Right atrium auricular region (tissue), 2 donors: ENCODE measurements around the gene PRKD2. TPM values are rescaled to one million over a fixed set of nuclear protein-coding genes. Genes with fewer than 3 reads are reported as not detected.
A peak's percentile ranks its signal among the peaks of the same experiment; 100 is the strongest.

Source experiments
- DNase-seq: peaks from one replicate; pipeline ENCODE4 v3.0.0-alpha.2; 2019; ENCODE audit warnings: low spot score
- H3K27ac ChIP-seq, 2 donors: fragments of 200-600 bp; sonication (generic); 1 replicate in 1 of 2; 2 replicates in 1 of 2; pipeline ENCODE4 v1.5.1; 2016 to 2019
- H3K27me3 ChIP-seq, 2 donors: fragments of 200-600 bp; sonication (generic); one replicate each; pipeline versions ENCODE4 v1.5.1 to v1.6.0; 2017 to 2019
- H3K36me3 ChIP-seq: fragments of 200-600 bp; sonication (generic); one replicate; pipeline ENCODE4 v1.5.1; 2016
- H3K4me1 ChIP-seq, 2 donors: fragments of 200-600 bp; sonication (generic); one replicate each; pipeline versions ENCODE4 v1.5.1 to v1.6.0; 2017 to 2019
- H3K4me3 ChIP-seq, 2 donors: fragments of 200-600 bp; sonication (generic); 1 replicate in 1 of 2; 2 replicates in 1 of 2; pipeline ENCODE4 v1.5.1; 2017 to 2019; ENCODE audit warnings: mild to moderate bottlenecking in 1 of 2, moderate library complexity in 1 of 2
- H3K9me3 ChIP-seq, 2 donors: fragments of 200-600 bp; sonication (generic); one replicate each; pipeline ENCODE4 v1.5.1; 2019
- total RNA-seq, 2 donors: library from RNA; depleted of rRNA; stranded (reverse); fragments of >200 nt; gene quantifications; one replicate each; pipeline ENCODE4 v1.1.0, GENCODE V29; 2016
- TF ChIP-seq, protein P1 (sequence below), 2 donors: fragments of 200-600 bp; sonication (generic); IDR thresholded peaks; one replicate each; pipeline ENCODE4 v1.5.1; 2019; ENCODE audit warnings: antibody characterized with exemption in 2 of 2

PRKD2 gene
- total RNA-seq, 2 donors from 2014 or later = 8.6 to 19.2 TPM

DNA sequence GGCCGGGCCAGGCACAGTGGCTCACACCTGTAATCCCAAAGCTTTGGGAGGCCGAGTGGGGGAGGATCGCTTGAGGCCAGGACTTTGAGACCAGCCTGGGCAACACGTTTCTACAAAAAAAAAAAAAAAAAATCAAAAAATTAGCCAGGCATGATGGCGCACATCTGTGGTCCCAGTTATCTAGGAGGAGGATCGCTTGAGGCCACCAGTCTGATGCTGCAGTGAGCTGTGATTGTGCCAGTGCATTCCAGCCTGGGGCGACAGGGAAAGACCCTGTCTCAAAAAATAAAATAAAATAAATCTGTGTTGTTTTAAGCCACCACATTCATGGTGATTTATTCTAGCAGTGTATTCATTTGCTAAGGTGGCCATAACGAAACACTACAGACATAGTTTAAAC is 51.8 kb downstream of the PRKD2 start:
- no peaks in the 10 kb centered on the region for H3K36me3 ChIP-seq
- TF ChIP-seq, protein P1, sequence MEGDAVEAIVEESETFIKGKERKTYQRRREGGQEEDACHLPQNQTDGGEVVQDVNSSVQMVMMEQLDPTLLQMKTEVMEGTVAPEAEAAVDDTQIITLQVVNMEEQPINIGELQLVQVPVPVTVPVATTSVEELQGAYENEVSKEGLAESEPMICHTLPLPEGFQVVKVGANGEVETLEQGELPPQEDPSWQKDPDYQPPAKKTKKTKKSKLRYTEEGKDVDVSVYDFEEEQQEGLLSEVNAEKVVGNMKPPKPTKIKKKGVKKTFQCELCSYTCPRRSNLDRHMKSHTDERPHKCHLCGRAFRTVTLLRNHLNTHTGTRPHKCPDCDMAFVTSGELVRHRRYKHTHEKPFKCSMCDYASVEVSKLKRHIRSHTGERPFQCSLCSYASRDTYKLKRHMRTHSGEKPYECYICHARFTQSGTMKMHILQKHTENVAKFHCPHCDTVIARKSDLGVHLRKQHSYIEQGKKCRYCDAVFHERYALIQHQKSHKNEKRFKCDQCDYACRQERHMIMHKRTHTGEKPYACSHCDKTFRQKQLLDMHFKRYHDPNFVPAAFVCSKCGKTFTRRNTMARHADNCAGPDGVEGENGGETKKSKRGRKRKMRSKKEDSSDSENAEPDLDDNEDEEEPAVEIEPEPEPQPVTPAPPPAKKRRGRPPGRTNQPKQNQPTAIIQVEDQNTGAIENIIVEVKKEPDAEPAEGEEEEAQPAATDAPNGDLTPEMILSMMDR (IDR thresholded peaks at IDR 0.05) = no peak
- DNase-seq = no peak

GRCh38 chr19:46661735-46662592 is 55.0 kb downstream of the PRKD2 start:
- Histone ChIP-seq H3K27ac (peak overlapping the region; percentile 87 to 90), H3K27me3 (no peaks in the 10 kb centered on the region)

More for the DNA sequence above, 51.8 kb downstream of the PRKD2 start:
- Histone ChIP-seq H3K27me3 (no peaks in the 10 kb centered on the region), H3K27ac (no peak overlapping the region), H3K9me3 (no peaks in the 10 kb centered on the region), H3K4me1 (peaks cover 0 to 18% of the 10 kb centered on the region in 2 donors), H3K4me3 (no peak overlapping the region)

DNA sequence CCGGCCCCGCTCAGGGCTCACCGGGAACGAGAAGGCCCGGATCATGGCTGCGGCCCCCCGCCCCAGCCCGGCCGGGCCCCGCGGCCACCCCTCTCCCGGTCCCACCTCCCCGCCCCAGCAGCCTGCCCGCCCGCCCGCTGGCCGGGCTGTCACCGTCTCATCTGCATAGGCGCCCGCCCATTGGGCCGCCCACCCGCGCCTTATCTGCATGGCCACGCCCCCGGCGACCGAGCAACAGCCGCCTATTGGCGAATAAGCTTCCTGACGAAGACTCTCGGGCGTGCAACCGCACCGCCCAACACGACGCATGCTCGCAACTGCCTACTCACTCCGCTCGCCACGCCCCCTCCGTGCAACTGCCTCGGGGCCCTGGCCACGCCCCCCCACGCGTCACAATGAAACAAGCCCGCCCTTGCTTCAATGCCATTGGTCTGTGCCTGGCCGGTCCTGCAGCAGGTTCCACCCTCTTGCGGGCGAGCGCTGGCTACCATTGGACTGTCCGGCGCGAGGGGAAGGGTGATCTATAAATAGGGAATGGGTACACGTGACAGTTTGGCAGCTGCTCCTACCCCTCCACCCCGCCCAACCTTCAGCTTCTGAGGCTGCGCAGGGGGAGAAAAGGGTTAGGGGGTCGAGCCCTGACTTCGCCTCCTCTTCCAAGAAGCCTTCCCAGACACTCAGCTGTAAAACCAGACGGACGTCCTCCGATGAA is 55.7 kb downstream of the PRKD2 start, which contains the start of gene DACT3:
Gene DACT3 (minus strand): TSS at position 163 of the 712 bp plus-strand sequence. CDS start 118 bp downstream, at position 45.
- TF ChIP-seq, protein P1 (IDR thresholded peaks at IDR 0.05) = no peak
- Histone ChIP-seq H3K4me3 (peak within 1 kb of the TSS; percentile 67 to 84), H3K36me3 (no peaks in the 10 kb centered on the region), H3K27me3 (no peaks in the 10 kb centered on the region), H3K4me1 (peaks cover 0 to 33% of the 10 kb centered on the region in 2 donors), H3K9me3 (no peaks in the 10 kb centered on the region), H3K27ac (peak within 1 kb of the TSS; percentile 88 to 90)
- DNase-seq = peak; percentile 100

More at GRCh38 chr19:46661735-46662592, 55.0 kb downstream of the PRKD2 start:
- Histone ChIP-seq H3K36me3 (no peaks in the 10 kb centered on the region), H3K9me3 (no peaks in the 10 kb centered on the region), H3K4me1 (peaks cover 0 to 33% of the 10 kb centered on the region in 2 donors), H3K4me3 (peak overlapping the region in 1 of 2 donors; percentile 47)
- peak; percentile 90 for DNase-seq
- TF ChIP-seq, protein P1 (IDR thresholded peaks at IDR 0.05) = peak; percentile 78 to 96

- H3K4me3 ChIP-seq = peak overlapping the region; percentile 67 to 84
- peak overlapping the region; percentile 86 to 88 for H3K27ac ChIP-seq
- no peaks in the 10 kb centered on the region for H3K9me3 ChIP-seq
- DNase-seq = no peak
- H3K4me1 ChIP-seq = peaks cover 0 to 33% of the 10 kb centered on the region in 2 donors
- no peaks in the 10 kb centered on the region for H3K27me3 ChIP-seq
- no peaks in the 10 kb centered on the region for H3K36me3 ChIP-seq
- TF ChIP-seq, protein P1 (IDR thresholded peaks at IDR 0.05) = no peak
These were observed 56.3 kb downstream of the PRKD2 start for GRCh38 chr19:46660551-46661019.

DNA sequence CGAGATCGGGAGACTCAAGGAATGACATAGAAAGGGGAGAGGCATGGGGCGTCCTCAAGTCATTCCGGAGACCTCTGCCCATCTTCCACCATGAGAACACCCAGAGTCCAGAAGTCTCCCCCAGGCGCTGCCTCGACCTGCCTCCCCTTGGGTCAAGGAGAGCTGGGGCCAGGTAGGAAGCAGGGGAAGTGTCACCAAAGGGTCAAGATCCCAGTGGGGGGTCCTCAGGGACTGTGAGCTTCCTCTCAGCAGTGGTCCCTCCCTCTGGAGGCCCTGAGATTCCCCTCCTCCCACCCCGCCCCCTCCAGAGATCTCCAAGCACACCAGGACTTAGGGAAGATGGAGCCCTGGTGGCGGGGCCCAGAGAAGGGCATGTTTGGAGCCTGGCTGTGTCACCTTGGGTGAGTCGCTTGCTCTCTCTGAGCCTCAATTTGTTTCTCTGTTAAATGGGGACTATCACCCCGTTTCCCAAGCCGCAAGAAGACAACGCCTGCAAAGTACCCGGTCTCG is 56.9 kb downstream of the PRKD2 start:
- H3K36me3 ChIP-seq = no peaks in the 10 kb centered on the region
- H3K27me3 ChIP-seq = no peaks in the 10 kb centered on the region
- H3K27ac ChIP-seq = peak overlapping the region; percentile 86 to 88
- H3K4me1 ChIP-seq = peaks cover 0 to 36% of the 10 kb centered on the region in 2 donors
- peak overlapping the region; percentile 67 to 84 for H3K4me3 ChIP-seq
- TF ChIP-seq, protein P1 (IDR thresholded peaks at IDR 0.05) = no peak
- H3K9me3 ChIP-seq = no peaks in the 10 kb centered on the region
- no peak for DNase-seq
